Fibroblast of lung (primary cell): ENCODE results near the gene GRIA1.

Source experiments
- CTCF ChIP-seq, 2 donors: IDR thresholded peaks in 1 of 2; conservative IDR thresholded peaks in 1 of 2; 1 replicate in 1 of 2; 2 replicates in 1 of 2; pipeline ENCODE4 v1.5.1; 2011 to 2012; ENCODE audit warnings: low read length in 2 of 2, control low read depth in 1 of 2, inconsistent platforms in 1 of 2, low read depth in 1 of 2, mild to moderate bottlenecking in 1 of 2
- EZH2 ChIP-seq: IDR thresholded peaks from 2 replicates; pipeline ENCODE4 v1.5.1; 2012; ENCODE audit warnings: low read length, control low read depth, mild to moderate bottlenecking; ENCODE audit errors: missing control alignments

- TF ChIP-seq CTCF (conservative IDR thresholded peaks at IDR 0.05 in 1 of 2, IDR thresholded peaks at IDR 0.05 in 1 of 2; ENCODE audit: low read depth in 1 of 2, low read length in 2 of 2) (no peak), EZH2 (no peak)
Measured at GRCh38 chr5:153655201-153655510, 164.7 kb downstream of the GRIA1 start.
